Sigmoid colon (tissue), 4 donors: ENCODE data around the gene ZBTB34.

Source experiments
- EP300 ChIP-seq, 4 donors: sonication (generic); formaldehyde crosslinking; IDR thresholded peaks; one replicate each; pipeline ENCODE4 v1.6.1; 2017; ENCODE audit warnings: antibody characterized with exemption in 4 of 4
- POLR2A ChIP-seq, 2 donors: fragments of 450-650 bp; IDR thresholded peaks; one replicate each; pipeline ENCODE4 v1.6.1; 2016; ENCODE audit warnings: antibody characterized with exemption in 2 of 2, mild to moderate bottlenecking in 2 of 2, moderate library complexity in 2 of 2
- POLR2AphosphoS5 ChIP-seq, 4 donors: sonication (generic); formaldehyde crosslinking; IDR thresholded peaks; one replicate each; pipeline ENCODE4 v1.6.1; 2017; ENCODE audit warnings: antibody characterized with exemption in 4 of 4
- TF ChIP-seq, protein P1 (sequence below), 4 experiments: fragments of 450-650 bp in 3 of 4; fragments of 200-600 bp in 1 of 4; IDR thresholded peaks; one replicate each; pipeline ENCODE4 v1.5.1; 2016 to 2019; ENCODE audit warnings: antibody characterized with exemption in 4 of 4, mild to moderate bottlenecking in 3 of 4, moderate library complexity in 2 of 4

DNA sequence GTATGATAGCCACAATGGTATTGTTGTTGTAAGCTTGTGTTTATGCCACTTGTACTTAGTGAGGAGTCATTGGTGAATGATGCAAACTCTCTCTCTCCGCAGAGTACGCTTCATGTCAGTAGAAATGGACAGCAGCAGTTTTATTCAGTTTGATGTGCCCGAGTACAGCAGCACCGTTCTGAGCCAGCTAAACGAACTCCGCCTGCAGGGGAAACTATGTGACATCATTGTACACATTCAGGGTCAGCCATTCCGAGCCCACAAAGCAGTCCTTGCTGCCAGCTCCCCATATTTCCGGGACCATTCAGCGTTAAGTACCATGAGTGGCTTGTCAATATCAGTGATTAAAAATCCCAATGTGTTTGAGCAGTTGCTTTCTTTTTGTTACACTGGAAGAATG, 18.8 kb downstream of the ZBTB34 start:
- TF ChIP-seq, protein P1, sequence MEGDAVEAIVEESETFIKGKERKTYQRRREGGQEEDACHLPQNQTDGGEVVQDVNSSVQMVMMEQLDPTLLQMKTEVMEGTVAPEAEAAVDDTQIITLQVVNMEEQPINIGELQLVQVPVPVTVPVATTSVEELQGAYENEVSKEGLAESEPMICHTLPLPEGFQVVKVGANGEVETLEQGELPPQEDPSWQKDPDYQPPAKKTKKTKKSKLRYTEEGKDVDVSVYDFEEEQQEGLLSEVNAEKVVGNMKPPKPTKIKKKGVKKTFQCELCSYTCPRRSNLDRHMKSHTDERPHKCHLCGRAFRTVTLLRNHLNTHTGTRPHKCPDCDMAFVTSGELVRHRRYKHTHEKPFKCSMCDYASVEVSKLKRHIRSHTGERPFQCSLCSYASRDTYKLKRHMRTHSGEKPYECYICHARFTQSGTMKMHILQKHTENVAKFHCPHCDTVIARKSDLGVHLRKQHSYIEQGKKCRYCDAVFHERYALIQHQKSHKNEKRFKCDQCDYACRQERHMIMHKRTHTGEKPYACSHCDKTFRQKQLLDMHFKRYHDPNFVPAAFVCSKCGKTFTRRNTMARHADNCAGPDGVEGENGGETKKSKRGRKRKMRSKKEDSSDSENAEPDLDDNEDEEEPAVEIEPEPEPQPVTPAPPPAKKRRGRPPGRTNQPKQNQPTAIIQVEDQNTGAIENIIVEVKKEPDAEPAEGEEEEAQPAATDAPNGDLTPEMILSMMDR (IDR thresholded peaks at IDR 0.05): no peak
- TF ChIP-seq POLR2AphosphoS5 (IDR thresholded peaks at IDR 0.05): no peak
- TF ChIP-seq EP300 (IDR thresholded peaks at IDR 0.05): no peak
- TF ChIP-seq POLR2A (IDR thresholded peaks at IDR 0.05): no peak
